Midbrain (tissue), 1 donor: ENCODE measurements around the gene TNFSF8.

Experiments used
- DNase-seq: peaks from one replicate; lab custom pipeline; 2025; lab: John Stamatoyannopoulos, UW

The TNFSF8 gene

DNA sequence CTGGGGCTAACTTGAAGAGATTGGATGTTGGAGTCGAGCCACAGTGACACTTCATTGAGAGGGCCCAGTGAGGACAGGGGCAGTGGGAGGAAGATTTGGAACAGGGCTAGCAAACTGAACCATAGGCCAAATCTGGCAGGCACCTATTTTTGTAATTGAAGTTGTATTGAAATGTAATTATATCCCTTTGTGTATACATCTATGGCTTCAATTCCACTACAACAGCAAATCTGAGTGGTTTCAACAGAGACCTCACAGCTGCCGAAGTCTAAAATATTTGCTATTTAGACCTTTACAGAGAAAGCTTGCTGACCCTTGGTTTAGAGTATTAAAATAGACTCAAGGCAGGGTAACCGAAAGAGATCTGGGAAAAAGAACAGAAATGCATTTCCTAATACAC, 4.7 kb upstream of the TNFSF8 start:
- DNase-seq: no peak

- no peak for DNase-seq
Measured at GRCh38 chr9:114932502-114932901, 2.1 kb upstream of the TNFSF8 start.

DNA sequence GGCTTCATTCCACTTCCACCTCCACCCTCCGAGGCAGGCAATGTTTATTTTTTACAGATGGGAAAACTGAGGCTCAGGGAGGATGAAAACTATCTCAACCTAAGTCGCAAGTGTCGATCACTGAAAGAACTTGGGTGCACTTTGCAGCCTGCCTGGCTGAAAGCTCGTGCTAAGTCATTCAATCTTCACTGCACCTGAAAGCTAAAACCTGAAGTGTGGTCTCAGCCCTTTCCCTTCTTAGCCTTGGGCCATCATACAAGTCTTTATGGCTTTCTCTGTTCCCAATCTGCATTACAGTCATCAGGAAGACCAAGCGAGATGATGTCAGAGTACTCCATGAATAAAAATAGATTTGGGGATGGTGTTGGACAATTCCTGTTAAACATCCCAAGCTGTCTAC, 1.0 kb upstream of the TNFSF8 start:
- DNase-seq: no peak

DNA sequence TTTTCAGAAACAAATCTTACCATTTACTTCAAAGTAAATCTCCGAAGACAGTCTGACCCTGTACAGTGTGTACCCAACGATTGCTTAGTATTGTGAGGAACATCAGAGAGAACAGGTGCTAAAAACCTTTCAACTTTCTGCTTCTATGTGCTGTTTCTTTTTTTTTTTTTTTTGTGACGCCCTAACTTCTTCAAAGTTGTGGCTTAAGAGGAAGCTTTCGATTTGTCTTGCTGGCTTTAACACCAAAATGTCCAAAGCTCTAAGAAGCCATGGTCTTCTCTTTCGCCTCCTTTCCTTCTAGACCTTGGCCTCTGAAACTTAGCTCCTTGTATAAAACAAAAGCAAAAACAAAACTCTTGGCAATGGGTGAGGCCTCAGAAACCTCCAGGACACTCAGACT, 1.2 kb downstream of the TNFSF8 start:
- DNase-seq: no peak

DNA sequence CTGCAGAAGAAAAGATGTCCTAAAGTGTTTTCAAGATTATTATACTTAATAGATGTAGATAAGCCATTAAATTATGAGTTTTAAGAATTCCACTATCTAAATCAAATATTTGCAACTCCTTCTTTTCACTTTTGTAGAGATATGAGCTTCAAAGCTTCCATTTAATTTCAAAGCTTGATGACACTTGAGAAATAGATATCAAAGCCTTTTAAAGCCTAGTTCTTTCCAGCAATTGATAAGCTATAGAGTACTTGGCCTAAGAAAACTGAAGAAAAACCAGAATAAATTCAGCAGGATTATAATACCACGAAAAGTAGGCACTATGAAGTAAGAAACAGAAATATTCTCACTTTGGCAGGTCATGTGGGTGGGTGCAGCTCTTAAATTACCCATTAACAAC, 1.7 kb downstream of the TNFSF8 start:
- DNase-seq: no peak

DNA sequence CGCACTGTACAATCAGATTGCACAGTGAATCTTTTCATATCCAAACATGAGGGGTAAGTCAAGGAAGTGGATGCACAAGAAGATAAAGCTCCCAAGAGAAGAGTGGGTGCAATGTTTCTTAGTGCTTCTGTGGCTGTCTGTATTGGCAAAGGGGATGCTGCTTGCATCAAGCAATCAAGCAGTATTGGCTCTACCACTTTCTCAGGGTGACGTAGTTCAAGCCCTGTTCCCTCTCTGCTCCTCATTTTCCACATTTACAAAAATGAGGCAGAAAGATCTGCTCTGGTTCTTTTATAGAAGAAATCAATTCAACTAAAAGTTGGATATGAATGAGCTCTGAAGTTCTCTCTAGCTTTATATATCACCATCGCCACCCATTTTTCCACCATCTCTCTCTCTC, 2.3 kb downstream of the TNFSF8 start:
- no peak for DNase-seq

DNA sequence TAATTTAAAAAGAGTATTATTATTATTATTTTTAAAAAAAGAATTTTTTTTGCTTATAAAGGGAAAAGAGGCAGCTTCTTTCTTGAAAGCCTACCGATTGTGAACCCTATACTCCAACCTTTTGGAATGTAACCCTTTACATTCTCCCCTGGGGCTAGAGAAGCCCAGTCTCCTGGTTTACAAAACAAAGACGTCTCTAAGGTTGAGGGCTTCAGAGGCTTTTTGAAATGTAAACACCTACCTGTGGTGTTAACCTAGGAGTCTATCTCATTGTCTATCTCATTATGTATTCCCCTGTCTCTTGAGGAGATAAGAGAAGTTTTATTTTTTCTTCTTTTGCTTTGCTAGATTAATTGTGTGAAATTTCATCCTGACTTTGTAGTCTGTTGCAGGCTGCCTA, 4.7 kb downstream of the TNFSF8 start:
- no peak for DNase-seq

GRCh38 chr9:114925039-114925438, 5.4 kb downstream of the TNFSF8 start:
- no peak for DNase-seq

GRCh38 chr9:114924327-114924726, 6.1 kb downstream of the TNFSF8 start:
- no peak for DNase-seq

DNA sequence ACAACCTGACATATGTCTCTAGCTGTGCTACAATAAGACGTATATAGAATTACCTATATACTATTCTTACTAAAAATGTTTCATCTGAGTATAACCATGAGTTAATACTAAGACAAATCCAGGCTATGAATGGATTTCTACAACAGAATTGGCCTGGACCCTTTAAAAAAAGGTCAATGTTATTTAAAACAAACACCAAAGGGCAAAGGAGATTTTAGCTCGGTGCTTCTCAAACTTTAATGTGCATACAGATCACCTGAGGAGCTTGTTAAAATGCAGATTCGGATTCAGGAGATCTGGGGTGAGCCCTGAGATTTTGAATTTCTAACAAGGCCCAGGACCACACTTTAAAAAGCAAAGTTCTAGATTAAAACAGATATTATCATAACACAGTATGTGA, 6.5 kb downstream of the TNFSF8 start:
- no peak for DNase-seq

GRCh38 chr9:114921171-114921570, 9.2 kb downstream of the TNFSF8 start:
- DNase-seq: no peak

GRCh38 chr9:114919611-114920010, 10.8 kb downstream of the TNFSF8 start:
- no peak for DNase-seq

DNA sequence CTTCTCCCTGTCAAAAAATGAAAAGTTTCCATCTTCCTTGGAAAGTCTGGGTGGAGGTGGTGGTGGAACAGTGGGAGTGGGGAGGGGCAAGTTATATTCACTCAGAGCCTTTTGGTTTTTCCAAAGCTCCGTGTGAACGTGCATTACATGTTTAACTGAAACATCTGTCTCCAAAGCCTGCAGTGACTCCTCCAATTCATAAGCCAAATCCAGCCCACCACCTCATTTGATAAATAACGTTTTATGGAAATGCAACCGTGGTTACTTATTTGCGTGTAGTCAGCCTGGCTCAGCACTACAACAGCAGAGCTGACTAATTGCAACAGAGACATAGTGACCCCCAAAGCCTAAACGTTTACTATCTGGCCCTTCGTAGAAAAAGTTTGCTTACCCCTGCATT, 13.9 kb downstream of the TNFSF8 start:
- DNase-seq: no peak

DNA sequence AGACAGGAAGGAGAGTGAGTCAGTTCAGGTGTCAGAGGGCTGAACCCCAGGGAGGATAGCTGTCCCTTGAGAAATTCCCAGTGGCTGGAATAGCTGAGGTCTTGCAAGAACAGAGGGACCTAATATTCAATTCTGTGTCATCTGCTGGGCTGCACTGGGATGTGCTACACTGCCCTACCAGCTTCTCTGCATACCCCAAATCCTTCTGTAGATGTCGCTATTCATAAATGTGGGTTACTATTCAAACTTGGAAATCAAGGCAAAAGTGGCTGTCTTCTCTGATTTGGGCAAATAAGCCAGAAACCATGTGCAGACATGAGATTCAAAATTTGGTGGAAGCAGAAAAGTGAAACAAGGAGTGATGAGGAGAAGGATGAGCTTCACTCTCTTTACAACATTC, 16.3 kb downstream of the TNFSF8 start:
- DNase-seq: no peak

DNA sequence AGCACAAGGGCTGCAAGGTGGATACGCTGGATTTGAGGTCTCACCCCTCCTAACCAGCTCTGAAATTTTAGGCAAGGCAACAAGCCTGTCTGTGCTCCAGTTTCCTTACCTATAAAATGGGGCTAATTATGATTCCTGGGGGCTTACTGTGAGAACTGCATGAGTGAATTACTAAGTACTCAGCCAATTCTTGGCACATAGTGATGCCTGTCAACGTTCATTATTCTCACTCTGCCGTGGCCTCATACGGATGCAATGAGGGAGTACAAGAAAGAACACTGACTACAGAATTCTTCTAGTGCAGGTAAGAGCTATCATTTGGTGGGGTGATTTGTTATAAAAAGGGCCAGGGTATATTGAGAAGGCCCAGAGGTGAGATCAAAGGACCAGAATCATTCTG, 16.7 kb downstream of the TNFSF8 start:
- no peak for DNase-seq

GRCh38 chr9:114913217-114913616, 17.2 kb downstream of the TNFSF8 start:
- no peak for DNase-seq

DNA sequence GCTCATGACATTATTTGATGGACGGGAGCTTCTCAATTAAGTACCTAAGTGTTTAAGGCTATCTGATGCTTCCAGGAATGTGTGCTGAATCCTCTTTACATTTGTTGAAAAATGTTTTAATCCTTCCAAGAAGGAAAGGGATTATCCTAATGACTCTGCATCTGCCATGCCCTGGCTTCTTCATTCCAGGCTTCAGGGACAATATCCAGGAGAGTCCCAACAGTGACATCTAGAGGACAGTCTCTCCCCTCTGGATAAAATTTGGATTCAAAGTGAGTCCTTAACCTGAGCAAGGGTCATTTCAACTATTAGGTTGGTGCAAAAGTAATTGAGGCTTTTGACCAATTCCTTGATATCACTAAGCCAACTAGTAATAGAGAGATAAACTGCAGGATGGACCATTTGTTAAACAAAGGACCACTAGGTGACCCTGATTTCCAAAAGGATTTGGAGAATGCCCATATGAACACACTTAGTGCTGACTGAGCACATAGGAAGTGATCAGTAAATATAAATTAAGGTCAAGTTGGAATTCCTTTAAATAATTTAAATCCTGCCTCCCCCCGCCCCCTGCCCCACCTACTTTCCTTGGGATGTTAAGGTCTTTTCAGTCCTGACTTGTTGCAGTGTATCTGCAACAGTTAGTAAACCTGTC, 19.1 kb downstream of the TNFSF8 start:
- peak; percentile 56 for DNase-seq

GRCh38 chr9:114910541-114910940, 19.9 kb downstream of the TNFSF8 start:
- no peak for DNase-seq

DNA sequence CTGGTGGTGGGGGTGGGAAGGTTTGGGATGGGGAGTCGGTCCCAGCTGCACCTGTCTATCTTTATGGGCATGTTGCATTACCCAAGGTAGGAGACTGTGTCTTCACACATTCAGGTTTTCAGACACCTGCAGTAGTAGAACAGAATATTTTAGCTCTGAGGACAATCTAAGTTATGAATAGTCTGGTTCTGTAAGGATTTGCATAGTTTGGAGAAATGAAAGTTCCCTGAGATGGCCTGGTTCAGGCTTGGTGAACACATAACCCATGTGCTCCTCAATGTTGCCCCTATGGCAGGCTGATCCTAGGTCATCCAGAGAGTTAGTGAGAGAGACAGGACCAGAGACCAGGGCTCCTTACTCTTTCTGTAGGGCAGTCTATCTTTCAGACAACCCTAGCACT, 20.7 kb downstream of the TNFSF8 start:
- DNase-seq: no peak

DNA sequence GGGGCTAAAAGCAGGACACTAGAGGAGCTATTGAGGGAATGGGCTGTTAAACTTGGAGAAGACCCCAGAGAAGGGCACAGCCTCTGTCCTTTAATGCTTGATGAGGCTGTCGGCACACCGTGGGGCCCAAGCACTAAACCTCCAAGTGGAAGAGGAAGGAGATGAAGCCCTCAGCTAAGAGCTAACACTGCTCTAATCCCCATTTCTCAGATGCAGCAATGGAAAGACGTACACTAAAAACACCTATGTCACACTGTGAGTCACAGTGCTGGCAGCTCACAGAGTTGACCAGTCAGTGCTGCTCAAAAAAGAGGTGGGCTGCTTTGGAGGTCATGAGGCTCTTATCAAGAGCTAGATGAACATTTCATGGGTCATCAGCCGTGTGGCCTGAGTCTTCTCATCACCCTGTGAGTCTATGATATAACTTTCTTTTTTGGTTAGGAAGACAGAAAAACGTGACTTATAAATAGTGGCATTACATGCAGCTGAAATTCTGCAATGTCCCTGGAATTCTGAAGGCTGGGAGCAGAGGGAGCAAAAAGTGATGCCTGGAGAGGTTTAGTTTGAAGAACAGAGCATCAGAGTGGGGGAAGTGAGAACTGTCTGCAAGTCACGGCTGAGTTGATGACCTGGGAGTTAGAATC, 21.5 kb downstream of the TNFSF8 start:
- no peak for DNase-seq

DNA sequence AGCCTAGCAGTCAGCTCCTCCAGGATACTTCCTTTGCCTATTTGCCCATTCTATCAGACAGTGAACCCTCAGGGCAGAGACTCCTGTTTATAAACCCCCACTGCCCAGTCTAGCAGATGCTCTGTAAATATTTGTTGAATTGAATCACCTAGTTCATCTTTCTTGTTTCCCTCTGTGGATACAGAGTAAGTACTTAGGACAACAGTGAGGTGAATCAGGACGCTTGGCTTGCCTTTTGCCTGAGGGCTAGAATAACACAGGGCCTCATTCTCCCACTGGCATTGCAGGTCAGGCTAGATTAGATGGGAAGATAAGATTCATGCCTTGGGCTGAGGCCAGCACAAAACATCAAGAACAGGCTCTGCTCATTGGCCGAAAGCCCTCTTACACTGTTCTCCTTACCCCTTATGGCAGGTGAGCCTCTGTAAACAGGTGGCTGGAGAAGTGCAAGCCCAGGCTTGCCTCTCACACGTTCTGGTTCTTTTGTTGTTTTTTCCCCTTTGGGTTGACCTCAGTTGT, 22.2 kb downstream of the TNFSF8 start:
- DNase-seq: no peak

- DNase-seq: peak; percentile 26
Measured at GRCh38 chr9:114906922-114907571, 23.3 kb downstream of the TNFSF8 start.

DNA sequence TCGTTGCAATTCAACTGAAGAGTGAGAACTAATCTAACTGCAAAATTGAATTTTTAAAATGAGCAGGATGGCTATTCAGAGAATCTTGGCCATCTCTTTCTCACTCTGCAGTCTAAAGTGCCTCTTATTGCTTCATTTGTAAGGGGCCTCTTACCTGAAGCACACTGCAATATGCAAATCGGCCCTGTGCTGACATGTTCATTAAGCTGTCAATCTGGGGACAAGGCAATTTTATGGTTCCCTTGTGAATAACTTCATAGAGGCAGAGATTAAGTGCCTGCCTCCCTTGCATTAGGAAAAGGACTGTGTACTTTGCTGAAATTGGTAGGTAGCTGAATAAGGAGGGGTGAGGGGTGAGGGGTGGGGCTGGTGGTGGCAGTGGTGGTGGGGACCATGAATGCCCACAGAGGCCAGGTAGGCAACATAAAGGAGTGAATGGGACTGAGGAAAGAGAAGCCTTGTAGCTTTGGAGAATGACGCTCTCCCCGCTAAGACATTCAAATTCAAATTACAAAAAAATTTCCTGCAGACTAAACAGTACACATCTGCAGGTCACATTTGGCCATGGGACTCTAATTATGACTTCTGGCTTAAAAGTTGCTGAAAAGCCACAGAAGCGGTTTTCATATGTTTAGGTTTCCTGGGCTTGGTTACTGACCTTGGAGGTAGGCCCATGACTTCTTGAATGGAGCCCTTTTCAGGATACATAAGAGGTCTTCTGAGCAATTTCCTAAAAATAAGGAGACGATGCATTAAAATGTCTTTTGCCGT, 25.0 kb downstream of the TNFSF8 start:
- no peak for DNase-seq
